ENCODE results near the gene PCLAF. TPM values are rescaled to one million over a fixed set of nuclear protein-coding genes. Genes with fewer than 3 reads are reported as not detected.

PCLAF gene
- total and polyA plus RNA-seq, 2 of the 8 experiments (the other 6 are each of a cell fraction or from before 2014, with no cell fraction given): 76.2 to 124 TPM

- TF ChIP-seq RAD21 (IDR thresholded peaks at IDR 0.05 in 1 of 2, conservative IDR thresholded peaks at IDR 0.05 in 1 of 2; ENCODE audit: low read depth in 2 of 2, low read length in 2 of 2): no peak
- no peak for TF ChIP-seq EP300 (IDR thresholded peaks at IDR 0.05; ENCODE audit: borderline replicate concordance in 1 of 2, low read depth in 2 of 2, low read length in 2 of 2)
- no peak for TF ChIP-seq KDM4A (IDR thresholded peaks at IDR 0.05; ENCODE audit: low read depth, low read length, severe bottlenecking)
- no peak for TF ChIP-seq TEAD4 (IDR thresholded peaks at IDR 0.05; ENCODE audit: low read depth, low read length)
Observed at GRCh38 chr15:64422697-64423096, 41.5 kb upstream of the PCLAF start (continued).

All from H1 (cell line).